Panc1 (cell line): ENCODE results near the gene ELP5. TPM values are rescaled to one million over a fixed set of nuclear protein-coding genes. Genes with fewer than 3 reads are reported as not detected.

Experiments
- ATAC-seq: fragments of 200-7000 bp; cut with Tn5 transposase; 2 replicates; pipeline ENCODE4 v1.9.1; 2020; ENCODE audit warnings: mild to moderate bottlenecking, moderate library complexity
- BruUV-seq: library from RNA; stranded (reverse); fragments of 400-500 nt; replicated peaks from 2 replicates; lab custom pipeline; 2021; lab: Mats Ljungman, UMichigan
- CTCF ChIA-PET: fragments of 300-600 bp; sonication (Branson Sonifier 250); formaldehyde crosslinking; loops from one replicate; lab custom pipeline; 2022; ENCODE audit warnings: antibody characterized with exemption; lab: Charles Lee
- POLR2A ChIA-PET: fragments of 300-600 bp; sonication (Branson Sonifier 250); formaldehyde crosslinking; loops from one replicate; lab custom pipeline; 2022; ENCODE audit warnings: antibody characterized with exemption; lab: Charles Lee
- DNase-seq: peaks from one replicate; pipeline ENCODE4 v3.0.0-alpha.2; 2010; ENCODE audit warnings: low read depth, low spot score
- H3K27ac ChIP-seq: 2 replicates; pipeline ENCODE4 v1.5.1; 2011; ENCODE audit warnings: mild to moderate bottlenecking, low read length, inconsistent platforms
- H3K27me3 ChIP-seq: fragments of 200-500 bp; sonication (Bioruptor generic); 2 replicates; pipeline ENCODE4 v1.6.0; 2014; ENCODE audit warnings: low read length, inconsistent platforms; ENCODE audit not compliant: control insufficient read depth, insufficient read depth
- H3K36me3 ChIP-seq: fragments of 200-500 bp; sonication (Bioruptor generic); 2 replicates; pipeline ENCODE4 v1.5.1; 2014; ENCODE audit warnings: inconsistent platforms, mild to moderate bottlenecking, low read length, moderate library complexity; ENCODE audit not compliant: control insufficient read depth, insufficient read depth
- H3K4me1 ChIP-seq: 2 replicates; pipeline ENCODE4 v1.5.1; 2011; ENCODE audit warnings: inconsistent platforms, mild to moderate bottlenecking, low read length, moderate library complexity; ENCODE audit not compliant: control insufficient read depth, insufficient read depth
- H3K4me3 ChIP-seq, 2 experiments: 2 replicates each; pipeline ENCODE4 v1.5.1; 2011 to 2012; ENCODE audit warnings: low read depth in 2 of 2, low read length in 2 of 2, mild to moderate bottlenecking in 2 of 2, inconsistent platforms in 1 of 2, moderate library complexity in 1 of 2
- H3K9me3 ChIP-seq: fragments of 200-500 bp; sonication (Bioruptor generic); 2 replicates; pipeline ENCODE4 v1.5.1; 2014; ENCODE audit warnings: low read depth, mild to moderate bottlenecking, inconsistent platforms, low read length, moderate library complexity; ENCODE audit not compliant: control insufficient read depth, insufficient read depth
- CTCF ChIP-seq: fragments of 450-650 bp; IDR thresholded peaks from 2 replicates; pipeline ENCODE4 v1.5.1; 2017; ENCODE audit warnings: mild to moderate bottlenecking
- POLR2AphosphoS5 ChIP-seq: IDR thresholded peaks from 2 replicates; pipeline ENCODE4 v1.6.1; 2012; ENCODE audit warnings: mild to moderate bottlenecking, low read depth, low read length, moderate library complexity
- REST ChIP-seq, 2 experiments: IDR thresholded peaks; 2 replicates each; pipeline ENCODE4 v1.6.1; 2011 to 2012; ENCODE audit warnings: low read depth in 2 of 2, control low read depth in 1 of 2, low read length in 1 of 2, mild to moderate bottlenecking in 1 of 2, moderate library complexity in 1 of 2; ENCODE audit not compliant: insufficient read depth in 1 of 2
- SIN3A ChIP-seq: IDR thresholded peaks from 2 replicates; pipeline ENCODE4 v1.6.1; 2012; ENCODE audit warnings: low read depth, mild to moderate bottlenecking, low read length, moderate library complexity, borderline replicate concordance; ENCODE audit not compliant: insufficient read depth
- TCF7L2 ChIP-seq: IDR thresholded peaks from 2 replicates; pipeline ENCODE4 v1.6.1; 2011; ENCODE audit warnings: mild to moderate bottlenecking, low read depth, low read length, inconsistent platforms
- in situ Hi-C: cut with HindIII; loops from 2 replicates; pipeline ENCODE4 v1.10.0; 2016; ENCODE audit warnings: low sequenced_read_pairs, low pct_unique_long_range_greater_than_20kb
- intact Hi-C: fragments of 100-400 bp; cut with micrococcal nuclease; formaldehyde crosslinking; loops from one replicate; pipeline ENCODE4 v1.10.0; 2022; ENCODE audit not compliant: unreplicated experiment
- total RNA-seq: library from RNA; stranded (reverse); gene quantifications from one replicate; pipeline ENCODE4 v1.2.1, GENCODE V29; 2021; ENCODE audit not compliant: unreplicated experiment

ELP5 gene
- total RNA-seq, 1 experiment from 2014 or later: 89.5 TPM

GRCh38 chr17:7256766-7257456 is 4.9 kb downstream of the ELP5 start:
- no peaks in the 10 kb centered on the region for H3K9me3 ChIP-seq
- H3K4me1 ChIP-seq: peaks cover 14% of the 10 kb centered on the region
- DNase-seq: no peak
- ChIA-PET POLR2A (no interaction called here), CTCF (no interaction called here)
- TF ChIP-seq TCF7L2 (no peak), REST (IDR thresholded peaks at IDR 0.05; ENCODE audit: insufficient read depth in 1 of 2, low read depth in 2 of 2, low read length in 1 of 2) (no peak), SIN3A (no peak), POLR2AphosphoS5 (no peak), CTCF (no peak)
- H3K36me3 ChIP-seq: peaks cover 6% of the 10 kb centered on the region
- intact Hi-C loops: no loop called here
- no peak overlapping the region for H3K4me3 ChIP-seq
- H3K27me3 ChIP-seq: no peaks in the 10 kb centered on the region
- BruUV-seq: no TSS peak
- H3K27ac ChIP-seq: no peak overlapping the region
- no peak for ATAC-seq
- in situ Hi-C loops: no loop called here

- Histone ChIP-seq H3K4me3 (no peak overlapping the region), H3K27ac (peak overlapping the region; percentile 48; the same call in 1 of the 2 replicates), H3K27me3 (no peaks in the 10 kb centered on the region), H3K4me1 (peaks cover 20% of the 10 kb centered on the region), H3K9me3 (no peaks in the 10 kb centered on the region), H3K36me3 (peaks cover 8% of the 10 kb centered on the region)
- in situ Hi-C loops: no loop called here
- ChIA-PET CTCF (interaction anchor here (0.7 kb wide), 1 partner anchor 1763 kb away, joined by 6 read pairs; no protein-coding TSS in a partner anchor), POLR2A (no interaction called here)
- no peak for TF ChIP-seq CTCF
- no peak for TF ChIP-seq POLR2AphosphoS5
- no peak for TF ChIP-seq REST (IDR thresholded peaks at IDR 0.05; ENCODE audit: insufficient read depth in 1 of 2, low read depth in 2 of 2, low read length in 1 of 2)
- no peak for TF ChIP-seq TCF7L2
- no peak for TF ChIP-seq SIN3A
- intact Hi-C loops: no loop called here
- no TSS peak for BruUV-seq
- DNase-seq (no peak), ATAC-seq (no peak)
These were observed 6.9 kb downstream of the ELP5 start for GRCh38 chr17:7258731-7259554.
